GM12872 (cell line): ENCODE results near the gene CD200R1L.

Experiments used
- CTCF ChIP-seq: IDR thresholded peaks from 3 replicates; pipeline ENCODE4 v1.5.1; 2011; ENCODE audit warnings: low read depth, mild to moderate bottlenecking, low read length, moderate library complexity; ENCODE audit not compliant: insufficient read depth

CD200R1L gene

GRCh38 chr3:112779558-112780480 lies 66.8 kb downstream of the CD200R1L start:
- no peak for TF ChIP-seq CTCF

GRCh38 chr3:112779011-112779410 lies 67.7 kb downstream of the CD200R1L start:
- TF ChIP-seq CTCF, result no peak

DNA sequence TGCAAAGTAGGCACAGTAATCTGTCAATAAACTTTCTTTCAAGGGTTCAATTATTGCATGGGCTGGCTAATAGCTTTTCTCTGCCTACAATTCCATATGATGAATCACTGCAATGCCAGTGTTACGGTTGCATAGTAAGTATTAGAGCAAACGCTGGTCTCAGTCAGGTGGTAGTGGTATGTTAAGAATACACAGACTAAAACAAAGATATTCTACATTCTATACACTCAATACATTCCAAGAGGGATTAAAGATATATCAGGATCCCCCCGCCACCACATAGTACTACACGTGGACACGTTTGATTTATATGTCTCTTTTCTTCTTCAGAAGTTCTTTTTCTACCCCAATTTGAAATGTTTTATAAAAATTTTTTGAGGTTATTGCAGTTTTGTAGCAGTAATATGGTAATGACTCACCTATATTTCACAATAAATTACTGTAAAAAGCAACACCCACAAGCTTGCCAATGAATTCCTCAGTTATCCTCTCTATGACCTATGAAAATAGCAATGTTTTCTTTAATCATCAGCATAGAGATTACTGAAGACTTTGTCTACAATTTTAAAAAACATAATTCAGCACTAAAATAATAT lies 68.2 kb downstream of the CD200R1L start:
- no peak for TF ChIP-seq CTCF

GRCh38 chr3:112777811-112778210 lies 68.9 kb downstream of the CD200R1L start:
- no peak for TF ChIP-seq CTCF

GRCh38 chr3:112776836-112777235 lies 69.8 kb downstream of the CD200R1L start:
- no peak for TF ChIP-seq CTCF

GRCh38 chr3:112776000-112776399 lies 70.7 kb downstream of the CD200R1L start:
- no peak for TF ChIP-seq CTCF

GRCh38 chr3:112775011-112775742 lies 71.5 kb downstream of the CD200R1L start:
- TF ChIP-seq CTCF, result no peak
